Measurements from ENCODE around the gene RNASEH2B. TPM values are rescaled to one million over a fixed set of nuclear protein-coding genes. Genes with fewer than 3 reads are reported as not detected.

The RNASEH2B gene
- total and polyA plus RNA-seq, 2 experiments from 2014 or later = 21.1 to 27.5 TPM

DNA sequence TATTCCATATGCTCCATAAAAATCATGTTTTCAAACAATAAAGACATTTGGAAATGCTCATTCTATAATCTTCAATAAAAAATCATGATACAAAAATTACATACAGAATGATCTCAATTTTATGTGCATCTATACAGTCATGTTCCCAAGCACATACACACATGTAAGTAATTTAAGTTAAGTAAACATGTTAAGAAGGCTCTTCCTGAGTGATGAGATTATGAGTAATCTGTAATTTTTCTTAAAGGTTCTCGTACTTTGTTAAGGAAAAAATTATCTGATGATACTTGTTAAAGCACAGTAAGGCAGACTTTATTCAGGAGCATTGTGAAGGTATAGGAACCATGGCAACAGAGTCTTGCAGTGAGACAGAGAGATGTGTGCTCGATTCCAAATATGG, 36.1 kb upstream of the RNASEH2B start:
- no peaks in the 10 kb centered on the region for H3K9me3 ChIP-seq (ENCODE audit: low read depth)
- H3K4me3 ChIP-seq = no peak overlapping the region
- H3K27me3 ChIP-seq = no peaks in the 10 kb centered on the region
- no peak overlapping the region for H3K27ac ChIP-seq
- TF ChIP-seq, protein P1, sequence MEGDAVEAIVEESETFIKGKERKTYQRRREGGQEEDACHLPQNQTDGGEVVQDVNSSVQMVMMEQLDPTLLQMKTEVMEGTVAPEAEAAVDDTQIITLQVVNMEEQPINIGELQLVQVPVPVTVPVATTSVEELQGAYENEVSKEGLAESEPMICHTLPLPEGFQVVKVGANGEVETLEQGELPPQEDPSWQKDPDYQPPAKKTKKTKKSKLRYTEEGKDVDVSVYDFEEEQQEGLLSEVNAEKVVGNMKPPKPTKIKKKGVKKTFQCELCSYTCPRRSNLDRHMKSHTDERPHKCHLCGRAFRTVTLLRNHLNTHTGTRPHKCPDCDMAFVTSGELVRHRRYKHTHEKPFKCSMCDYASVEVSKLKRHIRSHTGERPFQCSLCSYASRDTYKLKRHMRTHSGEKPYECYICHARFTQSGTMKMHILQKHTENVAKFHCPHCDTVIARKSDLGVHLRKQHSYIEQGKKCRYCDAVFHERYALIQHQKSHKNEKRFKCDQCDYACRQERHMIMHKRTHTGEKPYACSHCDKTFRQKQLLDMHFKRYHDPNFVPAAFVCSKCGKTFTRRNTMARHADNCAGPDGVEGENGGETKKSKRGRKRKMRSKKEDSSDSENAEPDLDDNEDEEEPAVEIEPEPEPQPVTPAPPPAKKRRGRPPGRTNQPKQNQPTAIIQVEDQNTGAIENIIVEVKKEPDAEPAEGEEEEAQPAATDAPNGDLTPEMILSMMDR (IDR thresholded peaks at IDR 0.05; ENCODE audit: low read depth, low read length) = no peak
- no peaks in the 10 kb centered on the region for H3K36me3 ChIP-seq
- H3K4me1 ChIP-seq (ENCODE audit: low read depth) = peaks cover 9% of the 10 kb centered on the region
- DNase-seq (ENCODE audit: low read depth in 1 of 2, low spot score in 1 of 2) = no peak

- Histone ChIP-seq H3K4me3 (no peak overlapping the region), H3K27ac (no peak overlapping the region), H3K4me1 (ENCODE audit: low read depth) (peaks cover 9% of the 10 kb centered on the region), H3K27me3 (no peaks in the 10 kb centered on the region), H3K36me3 (no peaks in the 10 kb centered on the region), H3K9me3 (ENCODE audit: low read depth) (no peaks in the 10 kb centered on the region)
- no peak for DNase-seq (ENCODE audit: low read depth in 1 of 2, low spot score in 1 of 2)
- TF ChIP-seq, protein P1 (IDR thresholded peaks at IDR 0.05; ENCODE audit: low read depth, low read length) = no peak
Observed at GRCh38 chr13:50873991-50874390, 35.6 kb upstream of the RNASEH2B start.

GRCh38 chr13:50882816-50883435, 26.7 kb upstream of the RNASEH2B start:
- Histone ChIP-seq H3K9me3 (ENCODE audit: low read depth) (no peaks in the 10 kb centered on the region), H3K4me1 (ENCODE audit: low read depth) (no peaks in the 10 kb centered on the region), H3K36me3 (no peaks in the 10 kb centered on the region), H3K27me3 (no peaks in the 10 kb centered on the region), H3K4me3 (no peak overlapping the region), H3K27ac (no peak overlapping the region)
- no peak for DNase-seq (ENCODE audit: low read depth in 1 of 2, low spot score in 1 of 2)
- TF ChIP-seq, protein P1 (IDR thresholded peaks at IDR 0.05; ENCODE audit: low read depth, low read length) = no peak

- Histone ChIP-seq H3K4me1 (ENCODE audit: low read depth) (no peaks in the 10 kb centered on the region), H3K4me3 (no peak overlapping the region), H3K36me3 (no peaks in the 10 kb centered on the region), H3K27ac (no peak overlapping the region), H3K27me3 (no peaks in the 10 kb centered on the region), H3K9me3 (ENCODE audit: low read depth) (no peaks in the 10 kb centered on the region)
- no peak for DNase-seq (ENCODE audit: low read depth in 1 of 2, low spot score in 1 of 2)
- TF ChIP-seq, protein P1 (IDR thresholded peaks at IDR 0.05; ENCODE audit: low read depth, low read length) = no peak
Observed at GRCh38 chr13:50883728-50884127, 25.9 kb upstream of the RNASEH2B start.

DNA sequence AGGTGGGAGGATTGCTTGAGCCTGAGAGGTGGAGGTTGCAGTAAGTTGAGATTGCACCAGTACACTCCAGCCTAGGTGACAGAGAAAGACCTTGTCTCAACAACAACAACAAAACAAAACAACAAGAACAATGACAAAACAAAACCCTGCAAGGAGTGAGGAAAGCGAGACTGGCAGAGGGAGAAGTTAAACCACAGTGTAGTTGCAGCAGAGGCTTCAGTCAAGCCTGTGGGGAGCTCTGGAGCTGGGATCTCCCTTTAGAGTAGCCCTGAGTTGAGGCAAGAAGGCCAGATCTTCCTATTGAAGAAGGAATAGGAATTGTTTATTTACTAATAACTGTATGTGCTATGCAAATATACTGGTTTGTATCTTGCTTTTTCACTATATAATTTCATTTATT, 25.3 kb upstream of the RNASEH2B start:
- Histone ChIP-seq H3K9me3 (ENCODE audit: low read depth) (no peaks in the 10 kb centered on the region), H3K27me3 (no peaks in the 10 kb centered on the region), H3K4me3 (no peak overlapping the region), H3K27ac (no peak overlapping the region), H3K36me3 (no peaks in the 10 kb centered on the region), H3K4me1 (ENCODE audit: low read depth) (no peaks in the 10 kb centered on the region)
- TF ChIP-seq, protein P1 (IDR thresholded peaks at IDR 0.05; ENCODE audit: low read depth, low read length) = no peak
- no peak for DNase-seq (ENCODE audit: low read depth in 1 of 2, low spot score in 1 of 2)

All from cardiac muscle cell (in vitro differentiated cells and primary cell).